ENCODE data around the gene PDE4D.

PDE4D gene

GRCh38 chr5:59449905-59450644, 443.5 kb downstream of the PDE4D start:
- TF ChIP-seq CTCF (conservative IDR thresholded peaks at IDR 0.05; ENCODE audit: low read depth, low read length): peak; percentile 26
- H3K4me3 ChIP-seq (ENCODE audit: low read depth, low read length): no peak overlapping the region
- no peak for DNase-seq (ENCODE audit: low read depth)

DNA sequence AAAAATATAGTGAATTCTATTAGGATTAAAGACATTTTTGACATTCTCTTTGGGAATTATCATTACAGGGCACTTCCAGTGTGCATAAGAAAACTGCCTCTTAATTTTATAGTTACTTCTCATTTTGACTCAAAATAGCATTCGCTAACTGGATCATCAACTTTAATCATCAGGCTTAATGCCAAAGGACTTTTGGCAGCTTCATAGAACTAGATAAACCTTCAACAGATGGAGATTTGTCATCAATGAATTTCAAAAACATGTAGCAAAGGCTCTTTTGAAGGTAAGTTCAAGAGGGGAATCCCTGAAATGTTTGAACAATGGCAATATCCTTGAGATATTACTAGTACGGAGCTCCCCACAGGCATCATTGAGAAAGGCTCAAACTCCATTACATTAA, 447.2 kb downstream of the PDE4D start:
- no peak for DNase-seq (ENCODE audit: low read depth)
- H3K4me3 ChIP-seq (ENCODE audit: low read depth, low read length): no peak overlapping the region
- no peak for TF ChIP-seq CTCF (conservative IDR thresholded peaks at IDR 0.05; ENCODE audit: low read depth, low read length)

- H3K4me3 ChIP-seq (ENCODE audit: low read depth, low read length): no peak overlapping the region
- DNase-seq (ENCODE audit: low read depth): peak; percentile 26
- no peak for TF ChIP-seq CTCF (conservative IDR thresholded peaks at IDR 0.05; ENCODE audit: low read depth, low read length)
Observed at GRCh38 chr5:59445741-59446140, 447.8 kb downstream of the PDE4D start.

- no peak for TF ChIP-seq CTCF (conservative IDR thresholded peaks at IDR 0.05; ENCODE audit: low read depth, low read length)
- H3K4me3 ChIP-seq (ENCODE audit: low read depth, low read length): no peak overlapping the region
- no peak for DNase-seq (ENCODE audit: low read depth)
Observed at GRCh38 chr5:59439303-59439702, 454.2 kb downstream of the PDE4D start.

DNA sequence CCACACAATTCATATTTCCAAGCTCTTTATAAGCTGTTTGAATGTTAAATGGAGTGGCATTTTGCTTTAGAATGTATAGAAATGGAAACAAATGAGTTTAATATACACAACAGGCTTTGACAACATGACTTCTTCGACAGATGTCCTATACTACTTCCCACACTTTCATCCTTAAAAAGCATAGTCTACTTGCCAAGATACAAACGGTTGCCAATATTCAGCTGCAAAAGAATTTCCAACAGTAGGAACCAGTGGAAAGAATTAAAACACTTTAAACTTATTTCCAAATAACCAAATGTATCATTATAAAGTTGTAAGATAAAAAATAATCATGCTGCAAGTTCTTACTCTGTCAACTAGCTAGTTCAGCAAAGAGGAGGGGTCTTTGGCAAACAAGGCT, 456.4 kb downstream of the PDE4D start:
- no peak for DNase-seq (ENCODE audit: low read depth)

DNA sequence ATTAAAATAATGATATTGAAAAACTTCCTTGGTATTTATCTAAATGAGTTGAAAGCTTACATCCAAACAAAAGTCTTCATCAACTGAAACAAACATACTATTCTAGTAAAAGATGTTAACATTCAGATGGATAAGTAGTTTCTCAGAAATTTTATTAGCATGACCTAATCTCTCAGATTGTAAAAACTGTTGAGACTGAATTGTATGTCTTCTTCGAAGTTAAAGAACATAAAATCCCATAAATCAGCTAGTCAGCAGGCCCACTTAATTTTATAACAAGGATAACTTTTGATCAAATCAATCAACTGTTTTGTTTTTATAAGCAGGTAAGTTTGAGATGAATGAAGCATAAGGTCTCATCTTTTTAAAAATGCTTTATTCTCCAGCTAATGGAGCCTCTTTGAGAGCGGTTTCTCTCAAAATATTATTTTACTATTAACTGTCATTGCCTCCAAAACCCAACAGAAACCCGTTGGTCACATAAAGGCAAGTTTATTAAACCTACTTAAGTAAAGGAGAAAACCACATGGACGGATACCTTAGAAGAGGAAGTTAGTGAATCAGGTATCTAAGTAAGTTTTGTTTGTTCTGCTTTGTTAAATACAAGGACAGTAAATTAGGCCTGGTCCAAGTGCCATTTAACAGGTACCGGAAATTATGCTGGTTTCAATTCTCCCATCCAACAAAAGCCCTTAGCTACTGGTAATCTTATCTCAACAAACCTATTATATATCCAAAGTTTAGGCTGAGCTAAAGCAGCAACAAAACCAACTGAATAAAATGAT, 457.0 kb downstream of the PDE4D start:
- TF ChIP-seq CTCF (conservative IDR thresholded peaks at IDR 0.05; ENCODE audit: low read depth, low read length): no peak
- DNase-seq (ENCODE audit: low read depth): no peak
- H3K4me3 ChIP-seq (ENCODE audit: low read depth, low read length): no peak overlapping the region

More for the DNA sequence above, 456.4 kb downstream of the PDE4D start:
- no peak for TF ChIP-seq CTCF (conservative IDR thresholded peaks at IDR 0.05; ENCODE audit: low read depth, low read length)
- no peak overlapping the region for H3K4me3 ChIP-seq (ENCODE audit: low read depth, low read length)
